Measurements from ENCODE around the gene ST3GAL3.

The ST3GAL3 gene

DNA sequence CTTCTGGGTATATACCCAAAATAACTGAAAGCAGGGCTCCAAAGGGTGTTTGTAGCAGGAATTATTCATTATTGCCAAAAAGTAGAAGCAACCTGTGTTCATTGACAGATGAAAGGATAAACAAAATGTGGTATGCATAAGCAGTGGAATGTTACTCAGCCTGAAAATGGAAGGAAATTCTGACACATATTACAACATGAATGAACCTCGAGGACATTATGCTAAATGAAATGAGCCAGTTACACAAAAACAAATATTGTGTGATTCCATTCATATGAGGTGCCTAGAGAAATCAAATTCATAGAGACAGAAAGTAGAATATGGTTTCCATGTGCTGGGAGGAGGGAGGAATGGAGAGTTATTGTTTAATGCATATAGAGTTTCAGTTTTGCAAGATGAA lies 140.0 kb downstream of the ST3GAL3 start:
- no peak for DNase-seq (ENCODE audit: low read depth in 1 of 2, low spot score in 1 of 2)

- no peak for DNase-seq (ENCODE audit: low read depth in 1 of 2, low spot score in 1 of 2)
These were observed 140.5 kb downstream of the ST3GAL3 start for GRCh38 chr1:43847882-43848281.

DNA sequence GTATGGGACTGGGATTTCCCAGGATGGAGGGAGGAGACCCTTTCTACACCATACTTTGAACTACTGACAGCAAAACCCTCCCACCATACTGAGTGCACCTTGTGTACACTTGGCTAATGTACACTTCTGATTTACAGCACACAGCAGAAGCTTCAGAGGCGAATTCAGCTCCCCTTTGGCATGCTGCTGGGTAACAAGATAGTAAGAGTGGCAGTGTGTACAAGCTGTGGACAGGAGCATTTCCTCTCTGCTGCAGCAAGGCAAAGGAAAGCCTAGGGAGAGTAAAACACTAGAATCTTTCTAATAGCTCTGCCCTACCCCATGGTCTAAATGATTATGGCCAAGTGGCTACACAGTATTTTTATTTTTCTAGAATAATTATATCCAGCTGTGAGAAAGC lies 142.3 kb downstream of the ST3GAL3 start:
- no peak for DNase-seq (ENCODE audit: low read depth in 1 of 2, low spot score in 1 of 2)

GRCh38 chr1:43850591-43851233 lies 143.4 kb downstream of the ST3GAL3 start:
- no peak for DNase-seq (ENCODE audit: low read depth in 1 of 2, low spot score in 1 of 2)

DNA sequence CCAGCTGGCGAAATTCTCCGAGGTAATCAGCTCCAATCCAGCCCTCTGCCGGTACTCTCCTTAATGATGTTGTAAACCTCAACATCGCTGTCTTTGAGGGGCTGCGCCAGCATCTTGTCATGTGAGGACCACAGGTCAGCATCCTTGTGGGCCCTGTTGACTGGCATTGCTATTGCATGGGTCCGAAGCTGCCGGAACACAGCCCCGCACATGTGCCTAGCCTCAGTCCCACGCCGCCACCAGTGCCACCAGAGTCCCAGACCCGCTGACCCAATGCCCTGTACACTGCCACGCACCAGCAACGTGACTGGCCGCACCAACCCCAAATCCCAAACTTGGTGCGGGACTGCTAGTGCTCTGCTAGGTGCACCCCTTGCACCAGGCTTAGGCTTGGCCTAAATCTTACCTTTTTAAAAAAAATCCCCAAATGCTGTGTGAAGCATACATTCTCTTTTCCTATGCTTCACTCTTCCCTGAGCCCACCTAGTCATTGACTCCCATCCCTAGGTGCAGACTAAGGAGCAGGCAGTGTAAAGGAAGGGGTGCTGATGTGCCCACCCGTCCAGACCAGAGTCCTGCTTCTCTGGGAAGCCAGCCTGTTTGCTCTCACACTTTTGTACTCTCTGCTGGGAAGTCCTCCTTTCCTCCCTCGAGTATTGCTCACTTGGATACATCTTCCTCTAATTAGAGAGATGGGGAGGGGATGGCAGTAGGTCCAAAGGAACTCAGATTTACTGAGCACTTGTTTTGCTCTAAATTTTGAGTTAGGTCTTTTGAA lies 144.4 kb downstream of the ST3GAL3 start:
- no peak for DNase-seq (ENCODE audit: low read depth in 1 of 2, low spot score in 1 of 2)

- DNase-seq (ENCODE audit: low read depth in 1 of 2, low spot score in 1 of 2): no peak
These were observed 146.0 kb downstream of the ST3GAL3 start for GRCh38 chr1:43853161-43853921.

- DNase-seq (ENCODE audit: low read depth in 1 of 2, low spot score in 1 of 2): no peak
These were observed 147.1 kb downstream of the ST3GAL3 start for GRCh38 chr1:43854473-43854872.

- no peak for DNase-seq (ENCODE audit: low read depth in 1 of 2, low spot score in 1 of 2)
These were observed 148.9 kb downstream of the ST3GAL3 start for GRCh38 chr1:43856188-43856587.

DNA sequence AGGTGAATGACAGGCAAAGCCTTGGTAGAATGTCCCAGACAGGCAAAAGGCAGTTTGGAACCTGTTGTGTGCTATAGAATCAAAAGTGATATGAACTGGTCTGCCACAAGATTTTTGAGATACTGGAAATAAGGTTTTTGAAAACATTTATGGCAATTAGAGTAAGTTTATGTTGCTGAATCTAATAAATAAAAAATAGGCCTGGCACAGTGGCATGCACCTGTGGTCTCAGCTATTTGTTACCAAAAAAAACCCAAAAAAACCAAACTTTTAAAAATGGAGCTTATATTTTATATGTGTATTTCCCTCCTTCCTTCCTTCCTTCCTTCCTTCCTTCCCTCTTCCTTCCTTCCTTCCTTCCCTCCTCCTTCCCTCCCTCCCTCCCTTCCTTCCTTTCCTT lies 149.8 kb downstream of the ST3GAL3 start:
- DNase-seq (ENCODE audit: low read depth in 1 of 2, low spot score in 1 of 2): no peak

DNA sequence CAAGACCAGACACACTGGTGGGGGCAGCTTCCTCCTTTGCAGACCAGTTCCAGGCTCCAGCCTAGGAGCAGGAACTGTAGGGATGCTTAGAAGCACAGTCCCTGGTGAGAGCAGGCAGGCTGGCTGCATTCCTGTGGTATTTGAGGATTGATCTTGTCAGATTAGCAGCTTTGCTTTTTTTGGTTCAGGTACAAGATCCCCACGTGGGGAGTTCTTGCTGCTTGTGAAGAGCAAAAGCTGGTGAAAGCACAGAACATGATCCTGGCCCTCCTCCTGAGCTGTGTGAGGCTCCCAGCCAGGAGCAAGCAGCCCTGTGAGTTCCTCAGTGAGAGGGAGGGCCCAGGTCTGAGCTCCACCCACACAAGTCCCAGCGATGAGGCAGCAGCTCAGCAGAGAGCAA lies 151.0 kb downstream of the ST3GAL3 start:
- DNase-seq (ENCODE audit: low read depth in 1 of 2, low spot score in 1 of 2): no peak

DNA sequence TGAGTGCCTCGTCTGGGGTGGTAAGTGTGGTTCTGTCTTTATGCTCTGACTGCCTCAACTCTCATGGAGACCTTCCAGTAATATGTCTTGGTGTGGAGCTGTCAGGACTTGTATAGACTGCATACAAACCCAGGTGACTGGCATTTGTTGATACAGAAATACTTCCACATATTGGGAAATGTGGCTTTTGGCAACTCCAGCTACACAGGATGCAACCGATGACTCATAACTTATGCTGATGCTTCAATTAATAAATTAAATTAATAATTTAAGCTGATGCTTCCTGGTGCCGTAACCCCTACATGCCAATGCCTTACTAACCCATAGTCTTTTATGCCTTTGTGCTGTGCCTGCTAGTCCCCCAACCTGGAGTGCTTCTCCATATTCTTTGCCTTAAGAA lies 154.0 kb downstream of the ST3GAL3 start:
- no peak for DNase-seq (ENCODE audit: low read depth in 1 of 2, low spot score in 1 of 2)

DNA sequence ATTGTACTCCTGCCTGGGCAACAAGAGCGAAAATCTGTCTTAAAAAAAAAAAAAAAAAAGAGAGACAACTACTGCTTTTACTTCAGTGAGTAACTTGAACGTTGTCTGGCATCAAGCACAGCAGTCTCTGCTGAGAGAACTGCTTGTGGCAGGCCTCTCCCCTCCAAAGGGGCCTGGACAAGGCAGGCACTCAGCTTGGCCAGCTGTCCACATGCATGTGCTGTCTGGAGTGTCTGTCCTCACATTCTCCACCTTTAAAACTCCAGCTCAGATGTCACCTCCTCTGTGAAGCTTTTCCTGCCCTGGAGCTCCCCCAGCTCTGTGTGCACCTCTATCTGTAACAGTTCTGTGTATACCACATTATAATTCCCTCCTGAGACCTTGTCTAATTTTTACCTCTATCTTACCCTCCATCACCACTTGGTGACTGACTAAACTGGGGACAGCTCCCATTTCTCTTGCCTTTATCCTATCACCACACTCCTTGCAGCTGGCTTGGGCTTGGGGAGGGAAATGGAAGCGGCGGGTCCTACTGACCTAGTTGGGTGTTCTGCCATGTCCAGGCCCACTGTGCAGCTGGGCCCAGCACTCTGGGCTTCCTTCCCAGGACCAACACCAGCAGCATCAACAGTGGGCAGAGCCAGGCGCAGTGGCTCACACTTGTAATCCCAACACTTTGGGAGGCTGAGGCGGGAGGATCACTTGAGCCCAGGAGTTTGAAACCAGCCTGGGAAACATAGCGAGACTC lies 154.8 kb downstream of the ST3GAL3 start:
- no peak for DNase-seq (ENCODE audit: low read depth in 1 of 2, low spot score in 1 of 2)

GRCh38 chr1:43864111-43865045 lies 157.0 kb downstream of the ST3GAL3 start:
- DNase-seq (ENCODE audit: low read depth in 1 of 2, low spot score in 1 of 2): no peak

GRCh38 chr1:43866201-43866600 lies 158.9 kb downstream of the ST3GAL3 start:
- DNase-seq (ENCODE audit: low read depth in 1 of 2, low spot score in 1 of 2): no peak

GRCh38 chr1:43867976-43868740 lies 160.8 kb downstream of the ST3GAL3 start:
- no peak for DNase-seq (ENCODE audit: low read depth in 1 of 2, low spot score in 1 of 2)

GRCh38 chr1:43868741-43869067 lies 161.4 kb downstream of the ST3GAL3 start:
- DNase-seq (ENCODE audit: low read depth in 1 of 2, low spot score in 1 of 2): no peak

GRCh38 chr1:43870306-43870705 lies 163.0 kb downstream of the ST3GAL3 start:
- DNase-seq (ENCODE audit: low read depth in 1 of 2, low spot score in 1 of 2): no peak

DNA sequence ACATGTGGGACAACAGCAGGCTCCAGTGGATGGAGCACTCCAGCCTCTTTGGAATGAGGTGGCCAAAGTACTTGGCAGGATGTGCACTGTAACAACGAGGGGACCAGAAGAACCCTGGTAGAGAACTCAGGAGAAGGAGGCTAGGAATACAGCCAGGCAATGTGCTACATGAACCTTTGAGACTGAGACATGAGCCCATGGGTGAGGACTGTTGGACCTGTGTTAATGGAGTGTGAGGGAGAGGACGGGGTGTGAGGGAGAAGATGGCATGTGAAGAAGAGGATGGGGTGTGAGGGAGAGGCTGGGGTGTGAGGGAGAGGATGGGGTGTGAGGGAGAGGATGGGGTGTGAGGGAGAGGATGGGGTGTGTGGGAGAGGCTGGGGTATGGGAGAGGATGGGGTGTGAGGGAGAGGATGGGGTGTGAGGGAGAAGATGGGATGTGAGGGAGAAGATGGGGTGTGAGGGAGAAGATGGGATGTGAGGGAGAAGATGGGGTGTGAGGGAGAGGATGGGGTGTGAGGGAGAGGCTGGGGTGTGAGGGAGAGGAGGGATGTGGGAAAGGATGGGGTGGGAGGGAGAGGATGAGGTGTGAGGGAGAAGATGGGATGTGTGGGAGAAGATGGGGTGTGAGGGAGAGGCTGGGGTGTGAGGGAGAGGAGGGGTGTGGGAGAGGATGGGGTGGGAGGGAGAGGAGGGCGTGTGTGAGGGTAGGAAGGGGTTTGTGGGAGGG lies 164.0 kb downstream of the ST3GAL3 start:
- no peak for DNase-seq (ENCODE audit: low read depth in 1 of 2, low spot score in 1 of 2)

DNA sequence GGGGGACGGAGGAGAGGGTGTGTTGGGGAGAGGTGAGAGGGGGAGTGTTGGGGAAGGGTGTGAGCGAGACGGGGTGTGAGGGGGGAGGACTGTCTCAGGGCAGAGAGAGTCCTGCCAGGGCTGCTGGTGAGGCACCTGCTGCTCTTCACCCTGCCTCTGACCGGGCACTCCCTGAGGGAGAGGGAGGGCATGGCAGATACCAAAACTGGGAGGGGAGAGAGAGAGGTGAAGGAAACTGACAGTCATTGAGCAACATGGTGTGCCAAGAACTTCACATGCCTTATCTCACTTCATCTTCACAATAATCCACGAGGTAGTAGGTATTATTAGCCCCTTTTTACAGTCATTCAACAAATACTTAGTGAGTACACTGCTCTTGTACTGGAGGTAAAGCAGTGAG lies 164.9 kb downstream of the ST3GAL3 start:
- no peak for DNase-seq (ENCODE audit: low read depth in 1 of 2, low spot score in 1 of 2)

Measured in stimulated activated CD4-positive, alpha-beta T cell treated with anti-CD3 and anti-CD28 coated beads, Interleukin-15, amount 100 ng/mL, for 1 hour (primary cell).